Suprapubic skin (tissue), 4 donors: Measurements from ENCODE around the gene ARHGAP30.
"Not testable (repeated sequence)": the region's sequence is repeated elsewhere in the genome, so short reads cannot be mapped to it uniquely, and the experiment has no call there.

Source experiments
- CTCF ChIP-seq, 2 donors: fragments of 200-600 bp in 1 of 2; fragments of 450-650 bp in 1 of 2; sonication (generic) in 1 of 2; IDR thresholded peaks; one replicate each; pipeline ENCODE4 v1.5.1; 2016 to 2019; ENCODE audit warnings: antibody characterized with exemption in 2 of 2, mild to moderate bottlenecking in 1 of 2, moderate library complexity in 1 of 2
- POLR2A ChIP-seq, 2 donors: fragments of 450-650 bp; IDR thresholded peaks; one replicate each; pipeline ENCODE4 v1.6.1; 2017; ENCODE audit warnings: antibody characterized with exemption in 2 of 2, mild to moderate bottlenecking in 2 of 2, moderate library complexity in 2 of 2
- POLR2AphosphoS5 ChIP-seq, 3 donors: sonication (generic); formaldehyde crosslinking; IDR thresholded peaks; one replicate each; pipeline ENCODE4 v1.6.1; 2017; ENCODE audit warnings: antibody characterized with exemption in 3 of 3

GRCh38 chr1:161017181-161017580 is 52.5 kb downstream of the ARHGAP30 start:
- TF ChIP-seq POLR2A, CTCF, POLR2AphosphoS5 (IDR thresholded peaks at IDR 0.05): not testable (repeated sequence)
